Measurements from ENCODE around the gene ZBTB42. TPM values are rescaled to one million over a fixed set of nuclear protein-coding genes. Genes with fewer than 3 reads are reported as not detected.

Gene ZBTB42
- total RNA-seq, 1 experiment from 2014 or later: 6.1 TPM

DNA sequence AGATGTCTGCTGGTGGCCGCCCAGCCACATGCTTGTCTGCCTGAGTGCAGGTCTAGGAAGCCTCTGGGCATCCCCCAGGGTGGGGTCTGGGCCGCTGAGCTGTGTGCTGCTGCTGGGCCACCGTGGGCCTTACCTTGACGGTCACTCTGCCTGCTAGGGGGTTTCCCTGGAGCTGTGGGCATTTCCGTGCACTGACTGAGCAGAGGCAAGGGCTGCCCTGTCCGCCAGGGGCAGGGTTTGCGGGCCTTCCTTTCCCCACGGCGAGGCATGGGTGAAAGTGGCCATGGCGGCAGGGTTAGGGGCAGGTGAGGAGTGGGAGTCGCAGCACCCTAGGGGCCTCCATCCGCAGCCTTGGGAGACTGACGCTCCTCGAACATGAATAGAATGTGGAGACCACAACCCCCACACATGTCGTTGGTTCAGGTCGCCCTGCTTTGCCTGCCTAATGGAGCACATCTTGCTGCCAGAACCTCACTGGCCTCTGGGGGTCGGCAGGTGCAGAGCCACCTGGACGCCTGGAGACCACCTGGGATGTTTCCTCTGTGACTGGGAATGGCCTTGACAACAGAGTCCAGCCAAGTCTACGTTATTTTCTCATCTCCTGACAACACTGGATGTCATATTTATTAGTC, 2.5 kb downstream of the ZBTB42 start:
- H3K9me3 ChIP-seq (ENCODE audit: control insufficient read depth, low read depth, low read length): no peaks in the 10 kb centered on the region
- peaks cover 57% of the 10 kb centered on the region for H3K27me3 Mint-ChIP-seq (ENCODE audit: low read depth)
- H2BK15ac ChIP-seq (ENCODE audit: low read depth, low read length): no peak overlapping the region
- no peak overlapping the region for H4K91ac ChIP-seq (ENCODE audit: insufficient read length, low read depth, low read length)
- no peak overlapping the region for H3K56ac ChIP-seq (ENCODE audit: insufficient read length, low read depth, low read length)
- H2AFZ ChIP-seq (ENCODE audit: low read length): no peak overlapping the region
- no peak overlapping the region for H4K8ac ChIP-seq (replicated peaks; ENCODE audit: insufficient read length, low read depth, low read length)
- H4K5ac ChIP-seq (ENCODE audit: insufficient read length, low read depth, low read length): no peak overlapping the region
- H3K9me3 Mint-ChIP-seq: peaks cover 4 to 5% of the 10 kb centered on the region in 2 experiments
- no peaks in the 10 kb centered on the region for H4K20me1 ChIP-seq (ENCODE audit: control insufficient read depth, insufficient read depth, insufficient read length)
- peaks cover 0 to 4% (median 0%) of the 10 kb centered on the region in 3 experiments; a peak in 3 of 7 replicates for H3K36me3 Mint-ChIP-seq (ENCODE audit: insufficient read depth in 1 of 3, low read depth in 3 of 3)
- H3K4ac ChIP-seq (ENCODE audit: low read depth, low read length): no peak overlapping the region
- peaks cover 16% of the 10 kb centered on the region; the same call in 1 of the 2 replicates for H3K27me3 ChIP-seq (ENCODE audit: insufficient read depth, low read length)
- no peak overlapping the region for H3K9ac ChIP-seq (ENCODE audit: extremely low read depth, insufficient read length, low read length)
- no peak overlapping the region for H3K4me2 ChIP-seq (ENCODE audit: insufficient read depth, insufficient read length, low read length)
- no peaks in the 10 kb centered on the region for H3K79me1 ChIP-seq (ENCODE audit: insufficient read depth, low read depth, low read length, poor library complexity, severe bottlenecking)
- no peak overlapping the region for H2AK5ac ChIP-seq (ENCODE audit: insufficient read length, low read length)
- peaks cover 13 to 17% of the 10 kb centered on the region in 2 experiments for H3K4me1 Mint-ChIP-seq
- H2BK5ac ChIP-seq (ENCODE audit: insufficient read length, low read length): no peak overlapping the region
- no peak overlapping the region for H3K27ac ChIP-seq (ENCODE audit: insufficient read length, low read depth, low read length)
- no peak overlapping the region for H2BK120ac ChIP-seq (ENCODE audit: low read depth, low read length, poor library complexity, severe bottlenecking)
- peaks cover 13% of the 10 kb centered on the region for H3K23me2 ChIP-seq (ENCODE audit: insufficient read length, low read depth, low read length, poor library complexity, severe bottlenecking)
- no peak overlapping the region for H3K27ac Mint-ChIP-seq
- no peak overlapping the region for H2BK20ac ChIP-seq (ENCODE audit: low read depth, low read length, poor library complexity, severe bottlenecking)
- no peak overlapping the region for H3K14ac ChIP-seq (ENCODE audit: insufficient read depth, low read length)
- TF ChIP-seq, protein P1, sequence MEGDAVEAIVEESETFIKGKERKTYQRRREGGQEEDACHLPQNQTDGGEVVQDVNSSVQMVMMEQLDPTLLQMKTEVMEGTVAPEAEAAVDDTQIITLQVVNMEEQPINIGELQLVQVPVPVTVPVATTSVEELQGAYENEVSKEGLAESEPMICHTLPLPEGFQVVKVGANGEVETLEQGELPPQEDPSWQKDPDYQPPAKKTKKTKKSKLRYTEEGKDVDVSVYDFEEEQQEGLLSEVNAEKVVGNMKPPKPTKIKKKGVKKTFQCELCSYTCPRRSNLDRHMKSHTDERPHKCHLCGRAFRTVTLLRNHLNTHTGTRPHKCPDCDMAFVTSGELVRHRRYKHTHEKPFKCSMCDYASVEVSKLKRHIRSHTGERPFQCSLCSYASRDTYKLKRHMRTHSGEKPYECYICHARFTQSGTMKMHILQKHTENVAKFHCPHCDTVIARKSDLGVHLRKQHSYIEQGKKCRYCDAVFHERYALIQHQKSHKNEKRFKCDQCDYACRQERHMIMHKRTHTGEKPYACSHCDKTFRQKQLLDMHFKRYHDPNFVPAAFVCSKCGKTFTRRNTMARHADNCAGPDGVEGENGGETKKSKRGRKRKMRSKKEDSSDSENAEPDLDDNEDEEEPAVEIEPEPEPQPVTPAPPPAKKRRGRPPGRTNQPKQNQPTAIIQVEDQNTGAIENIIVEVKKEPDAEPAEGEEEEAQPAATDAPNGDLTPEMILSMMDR (conservative IDR thresholded peaks at IDR 0.05): no peak
- no CpG with 5 or more reads among the region's 19 CpGs for WGBS (ENCODE audit: extremely low coverage, insufficient read length, low lambda C conversion rate)
- no peaks in the 10 kb centered on the region; the same call in 1 of the 2 replicates for H3K4me1 ChIP-seq (ENCODE audit: insufficient read depth, low read length)
- H3T11ph ChIP-seq (ENCODE audit: low read length): no peak overlapping the region
- no peak overlapping the region for H2BK12ac ChIP-seq (ENCODE audit: insufficient read length, low read depth, low read length)
- no peak overlapping the region for H3K18ac ChIP-seq (ENCODE audit: insufficient read length, low read depth, low read length)
- H3K79me2 ChIP-seq (ENCODE audit: insufficient read depth, low read length): no peaks in the 10 kb centered on the region
- no peak overlapping the region for H3K23ac ChIP-seq (ENCODE audit: insufficient read length, low read depth, low read length)
- DNase-seq: no peak
- H3K4me3 Mint-ChIP-seq: no peak overlapping the region
